Sigmoid colon (tissue), 7 donors: Measurements from ENCODE around the gene SDR39U1. TPM values are rescaled to one million over a fixed set of nuclear protein-coding genes. Genes with fewer than 3 reads are reported as not detected.
A peak's percentile ranks its signal among the peaks of the same experiment; 100 is the strongest.

Source experiments
- DNase-seq: peaks from one replicate; pipeline ENCODE4 v3.0.0-alpha.2; 2019
- H3K27ac ChIP-seq, 4 donors: fragments of 200-600 bp; sonication (generic); one replicate each; pipeline ENCODE4 v1.5.1; 2016 to 2019; ENCODE audit warnings: mild to moderate bottlenecking in 1 of 4
- H3K27me3 ChIP-seq, 3 donors: fragments of 200-600 bp; sonication (generic); one replicate each; pipeline ENCODE4 v1.5.1; 2019; ENCODE audit warnings: mild to moderate bottlenecking in 1 of 3
- H3K36me3 ChIP-seq, 4 donors: fragments of 200-600 bp; sonication (generic); one replicate each; pipeline ENCODE4 v1.5.1; 2016 to 2019
- H3K4me1 ChIP-seq, 4 donors: fragments of 200-600 bp; sonication (generic); one replicate each; pipeline ENCODE4 v1.5.1; 2017 to 2019
- H3K4me3 ChIP-seq, 4 donors: fragments of 200-600 bp; sonication (generic); one replicate each; pipeline ENCODE4 v1.5.1; 2017 to 2019; ENCODE audit warnings: mild to moderate bottlenecking in 2 of 4, moderate library complexity in 1 of 4
- H3K9me3 ChIP-seq, 4 donors: fragments of 200-600 bp in 3 of 4; sonication (generic) in 3 of 4; one replicate each; pipeline versions ENCODE4 v1.5.1 to v1.6.1; 2013 to 2019
- CTCF ChIP-seq, 4 experiments: fragments of 450-650 bp in 3 of 4; fragments of 200-600 bp in 1 of 4; IDR thresholded peaks; one replicate each; pipeline ENCODE4 v1.5.1; 2016 to 2019; ENCODE audit warnings: antibody characterized with exemption in 4 of 4, mild to moderate bottlenecking in 3 of 4, moderate library complexity in 2 of 4
- EP300 ChIP-seq, 4 donors: sonication (generic); formaldehyde crosslinking; IDR thresholded peaks; one replicate each; pipeline ENCODE4 v1.6.1; 2017; ENCODE audit warnings: antibody characterized with exemption in 4 of 4
- POLR2A ChIP-seq, 2 donors: fragments of 450-650 bp; IDR thresholded peaks; one replicate each; pipeline ENCODE4 v1.6.1; 2016; ENCODE audit warnings: antibody characterized with exemption in 2 of 2, mild to moderate bottlenecking in 2 of 2, moderate library complexity in 2 of 2
- POLR2AphosphoS5 ChIP-seq, 4 donors: sonication (generic); formaldehyde crosslinking; IDR thresholded peaks; one replicate each; pipeline ENCODE4 v1.6.1; 2017; ENCODE audit warnings: antibody characterized with exemption in 4 of 4
- WGBS, 2 donors: extraction: QIAGEN DNeasy Blood & Tissue Kit; methylation state at CpG; one replicate each; pipeline ENCODE4 v1.1.7; 2013; 5-methylcytosine and 5-hydroxymethylcytosine counted together
- intact Hi-C: fragments of 100-400 bp; cut with DNase I; formaldehyde crosslinking; loops from one replicate; pipeline ENCODE4 v1.15.1; 2023
- polyA plus RNA-seq, 3 donors: library from polyadenylated mRNA; stranded (reverse); fragments of 200-250 nt; gene quantifications; one replicate each; pipeline ENCODE4 v1.2.3, GENCODE V29; 2013
- total RNA-seq, 4 donors: library from RNA; depleted of rRNA; stranded (reverse); fragments of >200 nt; gene quantifications; one replicate each; pipeline ENCODE4 v1.1.0, GENCODE V29; 2016
- donor health status: healthy with polysubstance abuse.
- donor health status: Bipolar disorder and iron deficiency.
- donor health status: healthy.

SDR39U1 gene
- total and polyA plus RNA-seq, 7 donors = 30.3 to 57.3 (median 35.4) TPM

GRCh38 chr14:24441485-24441884 lies 1.1 kb downstream of the SDR39U1 start:
- intact Hi-C loops = loop anchor here (5.0 to 10.0 kb wide), 2 partner anchors 199 to 887 kb away; partner anchors contain the start of genes THTPA, TINF2 and ZFHX2
- Histone ChIP-seq H3K36me3 (peaks cover 17 to 48% (median 27%) of the 10 kb centered on the region in 4 donors), H3K27ac (peak overlapping the region; percentile 95 to 99 (median 98)), H3K4me3 (peak overlapping the region; percentile 66 to 80 (median 70)), H3K27me3 (no peaks in the 10 kb centered on the region), H3K4me1 (peaks cover 0 to 40% (median 38%) of the 10 kb centered on the region in 4 donors), H3K9me3 (no peaks in the 10 kb centered on the region)
- 54 to 56% methylated on average over 5 of the region's 5 CpGs for WGBS, 2 donors
- DNase-seq = no peak
- TF ChIP-seq POLR2A (IDR thresholded peaks at IDR 0.05) = no peak
- TF ChIP-seq CTCF (IDR thresholded peaks at IDR 0.05) = no peak
- TF ChIP-seq POLR2AphosphoS5 (IDR thresholded peaks at IDR 0.05) = no peak
- no peak for TF ChIP-seq EP300 (IDR thresholded peaks at IDR 0.05)

- peaks cover 17 to 55% (median 33%) of the 10 kb centered on the region in 4 donors for H3K36me3 ChIP-seq
- intact Hi-C loops = loop anchor here (5.0 to 10.0 kb wide), 2 partner anchors 199 to 886 kb away; partner anchors contain the start of genes THTPA, TINF2 and ZFHX2
- 90% methylated on average over 8 of the region's 8 CpGs for WGBS, 2 donors
- H3K27me3 ChIP-seq = no peaks in the 10 kb centered on the region
- H3K4me3 ChIP-seq = no peak overlapping the region
- H3K4me1 ChIP-seq = peaks cover 0 to 46% (median 42%) of the 10 kb centered on the region in 4 donors
- H3K27ac ChIP-seq = peak overlapping the region; percentile 95 to 99 (median 98)
- DNase-seq = no peak
- TF ChIP-seq EP300 (IDR thresholded peaks at IDR 0.05) (no peak), POLR2A (IDR thresholded peaks at IDR 0.05) (no peak)
- H3K9me3 ChIP-seq = no peaks in the 10 kb centered on the region
These were observed 1.8 kb downstream of the SDR39U1 start for GRCh38 chr14:24440606-24441399.

GRCh38 chr14:24439830-24440605 lies 2.6 kb downstream of the SDR39U1 start:
- DNase-seq = peak; percentile 68
- peak in 2 of 4 donors; percentile 26 to 44 for TF ChIP-seq POLR2AphosphoS5 (IDR thresholded peaks at IDR 0.05)
- no peak for TF ChIP-seq POLR2A (IDR thresholded peaks at IDR 0.05)
- H3K4me3 ChIP-seq = no peak overlapping the region
- intact Hi-C loops = loop anchor here (5.0 to 10.0 kb wide), 4 partner anchors 198 to 1595 kb away; partner anchors contain the start of genes EMC9, PSME2, RNF31 and THTPA
- WGBS, 2 donors = 75 to 82% methylated on average over 15 of the region's 15 CpGs
- peak overlapping the region; percentile 14 to 99 (median 96) for H3K27ac ChIP-seq
- H3K9me3 ChIP-seq = no peaks in the 10 kb centered on the region
- peaks cover 17 to 62% (median 33%) of the 10 kb centered on the region in 4 donors for H3K36me3 ChIP-seq
- no peaks in the 10 kb centered on the region for H3K27me3 ChIP-seq
- peaks cover 0 to 46% (median 42%) of the 10 kb centered on the region in 4 donors for H3K4me1 ChIP-seq

- Histone ChIP-seq H3K27me3 (no peaks in the 10 kb centered on the region), H3K4me3 (no peak overlapping the region), H3K4me1 (peaks cover 0 to 46% (median 42%) of the 10 kb centered on the region in 4 donors), H3K9me3 (no peaks in the 10 kb centered on the region), H3K27ac (peak overlapping the region in 1 of 4 donors; percentile 97), H3K36me3 (peaks cover 17 to 68% (median 33%) of the 10 kb centered on the region in 4 donors)
- TF ChIP-seq CTCF (IDR thresholded peaks at IDR 0.05) = no peak
- no peak for TF ChIP-seq POLR2A (IDR thresholded peaks at IDR 0.05)
- TF ChIP-seq POLR2AphosphoS5 (IDR thresholded peaks at IDR 0.05) = no peak
- no peak for TF ChIP-seq EP300 (IDR thresholded peaks at IDR 0.05)
- no peak for DNase-seq
- 65 to 83% methylated on average over 1 of the region's 1 CpG for WGBS, 2 donors
- intact Hi-C loops = loop anchor here (10.0 kb wide), 2 partner anchors 294 to 1594 kb away; partner anchors contain the start of genes EMC9, PSME2 and RNF31
These were observed 3.3 kb downstream of the SDR39U1 start for GRCh38 chr14:24439257-24439656.

- H3K4me1 ChIP-seq = peaks cover 0 to 46% (median 41%) of the 10 kb centered on the region in 4 donors
- no peaks in the 10 kb centered on the region for H3K9me3 ChIP-seq
- peak overlapping the region in 1 of 4 donors; percentile 7 for H3K27ac ChIP-seq
- TF ChIP-seq POLR2AphosphoS5 (IDR thresholded peaks at IDR 0.05) (peak in 1 of 4 donors; percentile 4), POLR2A (IDR thresholded peaks at IDR 0.05) (no peak), EP300 (IDR thresholded peaks at IDR 0.05) (no peak), CTCF (IDR thresholded peaks at IDR 0.05) (no peak)
- H3K36me3 ChIP-seq = peaks cover 17 to 76% (median 33%) of the 10 kb centered on the region in 4 donors
- no peak for DNase-seq
- whole genome bisulfite sequencing, 2 donors = 70 to 77% methylated on average over 9 of the region's 9 CpGs
- no peak overlapping the region for H3K4me3 ChIP-seq
- intact Hi-C loops = loop anchor here (10.0 kb wide), 2 partner anchors 294 to 1594 kb away; partner anchors contain the start of genes EMC9, PSME2 and RNF31
- no peaks in the 10 kb centered on the region for H3K27me3 ChIP-seq
These were observed 4.1 kb downstream of the SDR39U1 start for GRCh38 chr14:24438223-24439097.
